Measurements from ENCODE around the gene TLCD1. TPM values are rescaled to one million over a fixed set of nuclear protein-coding genes. Genes with fewer than 3 reads are reported as not detected.

The TLCD1 gene
- total and polyA plus RNA-seq, 2 of the 8 experiments (the other 6 are each of a cell fraction or from before 2014, with no cell fraction given) = 40.7 to 128 TPM

DNA sequence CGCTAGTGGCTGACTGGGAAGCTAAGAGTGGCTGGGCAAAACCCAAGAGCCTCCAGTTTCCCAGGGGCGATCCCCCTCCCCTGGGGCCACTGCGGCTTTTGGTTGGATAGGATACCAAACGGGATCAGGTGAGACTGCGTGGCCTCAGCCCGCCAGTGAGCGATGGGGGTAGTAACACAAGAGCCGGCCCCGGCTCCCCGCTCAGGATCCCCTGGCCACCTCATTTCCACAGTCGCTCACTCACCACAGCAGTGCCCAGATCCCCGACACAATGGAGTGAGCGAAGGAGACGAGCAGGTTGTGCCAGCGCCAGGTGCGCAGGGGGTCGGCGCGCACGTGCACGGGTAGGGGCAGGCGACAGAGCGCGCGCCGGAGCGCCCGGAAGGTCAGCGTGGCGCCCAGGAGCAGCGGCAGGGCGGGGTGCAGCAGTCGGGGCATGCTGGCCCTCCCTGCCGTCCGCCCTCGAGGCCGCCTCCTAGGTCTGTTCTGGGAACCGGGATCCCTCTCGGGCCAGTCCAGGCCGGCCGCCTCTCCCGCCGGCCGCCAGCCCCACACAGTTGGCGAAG is 290 bp downstream of the TLCD1 start:
- H2BK15ac ChIP-seq (ENCODE audit: low read length) = peak overlapping the region; percentile 72; the same call in 1 of the 2 replicates
- H3K4me2 ChIP-seq (ENCODE audit: insufficient read depth in 1 of 2, low read depth in 2 of 2, low read length in 2 of 2) = peak overlapping the region; percentile 85 to 95
- H2BK120ac ChIP-seq (replicated peaks; ENCODE audit: low read depth, low read length) = peak overlapping the region; percentile 84
- no peak overlapping the region for H3K23ac ChIP-seq (ENCODE audit: insufficient read length)
- H4K8ac ChIP-seq (ENCODE audit: extremely low read depth, insufficient read depth, low read length) = peak overlapping the region; percentile 84
- DNase-seq (ENCODE audit: low read depth in 1 of 2, low spot score in 2 of 2) (peak in 1 of 2 experiments; percentile 88), FAIRE-seq (no peak)
- no peaks in the 10 kb centered on the region for H3K27me3 ChIP-seq (replicated peaks in 1 of 4; ENCODE audit: control insufficient read depth in 3 of 4, extremely low read depth in 1 of 4, insufficient read depth in 3 of 4, low read length in 3 of 4)
- peak overlapping the region; percentile 68 for H3K14ac ChIP-seq (ENCODE audit: insufficient read length)
- 0 out of 2 replicates have a peak overlapping the region, but pooled peaks have one; percentile 12 for H2BK12ac ChIP-seq (ENCODE audit: low read depth, low read length)
- no peak overlapping the region for H2AFZ ChIP-seq (ENCODE audit: low read length)
- H3K9ac ChIP-seq (replicated peaks in 1 of 4; ENCODE audit: extremely low read depth in 1 of 4, low read depth in 3 of 4, low read length in 3 of 4) = peak overlapping the region; percentile 79 to 93 (median 90)
- H3K79me1 ChIP-seq (ENCODE audit: low read depth, low read length) = no peaks in the 10 kb centered on the region; the same call in 1 of the 2 replicates
- H3K23me2 ChIP-seq (ENCODE audit: low read depth, low read length) = peaks cover 17% of the 10 kb centered on the region; the same call in 1 of the 2 replicates
- H3K4me1 ChIP-seq (replicated peaks in 1 of 4; ENCODE audit: control insufficient read depth in 3 of 4, insufficient read depth in 4 of 4, low read length in 3 of 4) = peaks cover 0 to 15% (median 6%) of the 10 kb centered on the region in 4 experiments; a peak in 6 of 7 replicates
- ChIA-PET POLR2A (ENCODE audit: partially characterized antibody) (interaction anchor here (0.7 to 17.6 kb wide), 38 partner anchors 9 to 344 kb away, joined by 3 to 813 read pairs (median 4); partner anchors contain the start of genes ALDOC, BLTP2, DHRS13 and FAM222B), CTCF (ENCODE audit: partially characterized antibody) (interaction anchor here (0.9 to 16.9 kb wide), 25 partner anchors 9 to 228 kb away, joined by 3 to 316 read pairs (median 9); partner anchors contain the start of genes DHRS13, FLOT2 and TRAF4)
- H2AK5ac ChIP-seq (ENCODE audit: low read depth, low read length) = peak overlapping the region; percentile 67; the same call in 1 of the 2 replicates
- H2BK5ac ChIP-seq (ENCODE audit: low read depth, low read length) = peak overlapping the region; percentile 93
- peaks cover 6 to 16% of the 10 kb centered on the region in 2 experiments for H4K20me1 ChIP-seq (replicated peaks in 1 of 2; ENCODE audit: control insufficient read depth in 1 of 2, insufficient read depth in 2 of 2, low read length in 2 of 2)
- 3% methylated on average over 31 of the region's 45 CpGs; no CpG with 5 or more reads in 1 of the 2 experiments for WGBS, 2 experiments (ENCODE audit: extremely low coverage in 1 of 2, insufficient coverage in 1 of 2, insufficient read length in 1 of 2, insufficient replicate concordance in 2 of 2, low coverage in 1 of 2, low lambda C conversion rate in 2 of 2, missing lambda C conversion rate in 1 of 2)
- peaks cover 0 to 31% of the 10 kb centered on the region in 2 experiments; a peak in 2 of 4 replicates for H3K79me2 ChIP-seq (ENCODE audit: control insufficient read depth in 1 of 2, insufficient read depth in 2 of 2, low read length in 2 of 2)
- peak overlapping the region; percentile 57 to 81 (median 72) for H3K4me3 ChIP-seq (ENCODE audit: extremely low read depth in 1 of 4, insufficient read depth in 2 of 4, low read depth in 3 of 4, low read length in 4 of 4)
- H4K91ac ChIP-seq (replicated peaks; ENCODE audit: insufficient read length, low read length) = peak overlapping the region; percentile 99
- peak overlapping the region; percentile 92 for H3K56ac ChIP-seq (replicated peaks; ENCODE audit: insufficient read length, low read depth, low read length)
- peaks cover 19 to 44% (median 36%) of the 10 kb centered on the region in 4 experiments for H3K36me3 ChIP-seq (ENCODE audit: control insufficient read depth in 2 of 4, insufficient read depth in 4 of 4, low read length in 3 of 4)
- peak overlapping the region; percentile 98 for H3K18ac ChIP-seq (ENCODE audit: extremely low read depth, low read length)
- no peaks in the 10 kb centered on the region for H3K9me3 ChIP-seq (ENCODE audit: insufficient read depth in 2 of 2, low read depth in 1 of 2, low read length in 1 of 2)
- H3K27ac ChIP-seq (ENCODE audit: low read depth, low read length) = peak overlapping the region; percentile 89
- peak overlapping the region; percentile 93 for H4K5ac ChIP-seq (ENCODE audit: insufficient read length, low read depth, low read length)
- peak overlapping the region; percentile 97 for H3K4ac ChIP-seq (replicated peaks; ENCODE audit: insufficient read length, low read depth, low read length)
- no peak overlapping the region for H2BK20ac ChIP-seq (ENCODE audit: low read length)
- TF ChIP-seq POU5F1 (IDR thresholded peaks at IDR 0.05; ENCODE audit: low read depth, low read length) (no peak), POLR2AphosphoS5 (IDR thresholded peaks at IDR 0.05; ENCODE audit: low read depth, low read length) (peak; percentile 85), MAX (IDR thresholded peaks at IDR 0.05) (peak; percentile 97), E2F6 (IDR thresholded peaks at IDR 0.05) (peak; percentile 71), TAF7 (optimal IDR thresholded peaks at IDR 0.05; ENCODE audit: borderline replicate concordance, low read depth, low read length) (peak; percentile 57), POLR2A (IDR thresholded peaks at IDR 0.05; ENCODE audit: control extremely low read depth in 1 of 2, low read depth in 2 of 2, low read length in 2 of 2) (peak; percentile 40 to 73), CREB1 (IDR thresholded peaks at IDR 0.05) (0 out of 2 replicates have a peak, but pooled peaks have one; percentile 36), HDAC2 (IDR thresholded peaks at IDR 0.05; ENCODE audit: borderline replicate concordance in 1 of 2, low read depth in 2 of 2, low read length in 2 of 2) (no peak), SAP30 (IDR thresholded peaks at IDR 0.05; ENCODE audit: insufficient read depth, insufficient replicate concordance, low read length) (peak; percentile 67), PHF8 (conservative IDR thresholded peaks at IDR 0.05; ENCODE audit: low read depth, low read length) (peak; percentile 93), SP2 (IDR thresholded peaks at IDR 0.05; ENCODE audit: low read length) (no peak)
